HG03558 (cell line): ENCODE results near the gene C5orf46.
"Not testable (repeated sequence)": the region's sequence is repeated elsewhere in the genome, so short reads cannot be mapped to it uniquely, and the experiment has no call there.

Experiments
- ATAC-seq: cut with Tn5 transposase; IDR thresholded peaks from one replicate; pipeline ENCODE4 v1.9.1; 2021; ENCODE audit warnings: moderate number of reproducible peaks; ENCODE audit not compliant: unreplicated experiment; ENCODE audit errors: extremely low read depth

The C5orf46 gene

GRCh38 chr5:147898875-147899401, 7.4 kb downstream of the C5orf46 start:
- no peak for ATAC-seq

GRCh38 chr5:147895864-147896263, 10.5 kb downstream of the C5orf46 start:
- ATAC-seq: no peak

GRCh38 chr5:147893820-147894219, 12.5 kb downstream of the C5orf46 start:
- no peak for ATAC-seq

- ATAC-seq: no peak
These were observed 13.5 kb downstream of the C5orf46 start for GRCh38 chr5:147892696-147893296.

GRCh38 chr5:147887930-147888329, 18.4 kb downstream of the C5orf46 start:
- ATAC-seq: no peak

- no peak for ATAC-seq
These were observed 19.2 kb downstream of the C5orf46 start for GRCh38 chr5:147887026-147887627.

- ATAC-seq: no peak
These were observed 23.6 kb downstream of the C5orf46 start for GRCh38 chr5:147882586-147883313.

GRCh38 chr5:147880487-147880886, 25.9 kb downstream of the C5orf46 start:
- ATAC-seq: no peak

- no peak for ATAC-seq
These were observed 26.6 kb downstream of the C5orf46 start for GRCh38 chr5:147879784-147880183.

GRCh38 chr5:147878066-147878759, 28.1 kb downstream of the C5orf46 start, which contains the start of gene SCGB3A2:
Gene SCGB3A2 (plus strand): TSS chr5:147878711. CDS start chr5:147878804, 93 bp downstream.
- ATAC-seq: no peak

GRCh38 chr5:147876626-147877025, 29.7 kb downstream of the C5orf46 start:
- ATAC-seq: no peak

GRCh38 chr5:147876141-147876540, 30.2 kb downstream of the C5orf46 start:
- ATAC-seq: no peak

- ATAC-seq: no peak
These were observed 31.4 kb downstream of the C5orf46 start for GRCh38 chr5:147874910-147875367.

GRCh38 chr5:147874118-147874875, 32.0 kb downstream of the C5orf46 start:
- not testable (repeated sequence) for ATAC-seq

- not testable (repeated sequence) for ATAC-seq
These were observed 33.4 kb downstream of the C5orf46 start for GRCh38 chr5:147872744-147873435.

- ATAC-seq: not testable (repeated sequence)
These were observed 34.3 kb downstream of the C5orf46 start for GRCh38 chr5:147871980-147872549.

GRCh38 chr5:147869892-147870291, 36.4 kb downstream of the C5orf46 start:
- ATAC-seq: not testable (repeated sequence)

- no peak for ATAC-seq
These were observed 37.2 kb downstream of the C5orf46 start for GRCh38 chr5:147869112-147869511.
